ENCODE data around the gene RPS23.

The RPS23 gene

DNA sequence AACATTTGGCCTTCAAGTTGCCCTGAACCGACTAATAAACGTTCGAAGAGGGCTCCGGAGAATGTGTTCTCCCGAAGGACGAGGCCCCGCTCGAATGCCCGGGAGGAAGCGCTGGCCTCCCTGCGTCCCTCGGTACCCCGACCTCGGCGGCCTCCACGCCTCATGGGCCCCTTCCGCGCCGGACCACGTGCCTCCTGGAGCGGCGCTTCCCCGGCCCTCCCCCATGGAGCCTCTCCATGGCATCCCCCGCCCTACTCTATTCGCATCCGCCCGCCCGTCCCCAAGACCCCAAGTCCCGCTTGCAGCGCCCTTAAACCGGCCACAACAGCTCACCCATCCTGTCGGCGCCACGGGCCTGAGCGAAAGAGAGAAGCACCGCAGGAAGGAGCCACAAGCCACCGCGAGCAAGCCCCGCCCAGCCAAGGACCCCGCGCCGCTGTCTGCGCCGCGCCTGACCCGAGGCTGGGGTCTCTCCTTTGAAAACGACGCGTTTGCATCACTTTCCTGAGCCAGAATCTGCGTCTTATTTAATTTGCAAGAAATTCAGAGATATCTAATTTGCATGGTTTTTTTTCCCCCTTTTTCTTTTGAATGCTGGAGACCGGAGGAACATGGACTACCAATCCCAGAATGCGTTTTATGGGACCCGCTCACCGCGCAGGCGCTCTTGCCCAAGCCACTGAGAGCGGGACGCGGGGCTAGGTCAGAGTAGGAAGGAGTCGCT, at the start of gene RPS23:
Gene RPS23, minus strand, starts transcription at position 368 of the 724 bp plus-strand sequence. Its CDS starts 31 bp downstream, at position 337.
- DNase-seq (peak; percentile 86), ATAC-seq (replicated peaks) (peak; percentile 89 to 94)
- peak within 1 kb of the TSS; percentile 93 to 97 for H3K4me3 Mint-ChIP-seq
- peaks cover 38 to 55% of the 10 kb centered on the region in 2 donors for H3K36me3 Mint-ChIP-seq
- peaks cover 35 to 61% of the 10 kb centered on the region in 2 donors for H3K4me1 Mint-ChIP-seq
- H3K9me3 Mint-ChIP-seq = no peaks in the 10 kb centered on the region
- H3K27me3 Mint-ChIP-seq = no peaks in the 10 kb centered on the region
- H3K27ac Mint-ChIP-seq = peak within 1 kb of the TSS; percentile 99

DNA sequence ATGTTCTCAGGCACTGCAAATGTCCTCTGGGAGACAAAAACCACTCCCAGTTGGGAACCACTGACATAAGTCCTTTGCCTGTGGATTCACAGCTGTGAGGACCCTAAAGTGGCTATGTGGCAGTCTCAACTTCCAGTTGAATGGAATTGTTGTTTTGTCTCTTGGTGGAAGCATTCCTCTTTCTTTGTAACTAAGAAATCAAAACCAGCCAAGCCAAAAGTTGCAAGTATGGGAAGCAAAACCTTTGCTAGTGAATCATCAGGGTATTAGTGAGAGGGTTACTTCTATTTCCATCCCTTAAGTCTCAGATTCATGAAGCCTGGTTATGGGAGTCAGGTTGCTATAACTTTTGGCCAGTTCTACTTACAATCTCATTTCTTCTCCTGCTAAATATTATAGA, 49.8 kb upstream of the RPS23 start:
- no peak overlapping the region for H3K4me3 Mint-ChIP-seq
- H3K4me1 Mint-ChIP-seq = no peaks in the 10 kb centered on the region
- no peak for DNase-seq
- H3K36me3 Mint-ChIP-seq = peaks cover 0 to 6% of the 10 kb centered on the region in 2 donors
- ATAC-seq (replicated peaks) = no peak
- no peak overlapping the region for H3K27ac Mint-ChIP-seq
- H3K27me3 Mint-ChIP-seq = peaks cover 0 to 6% of the 10 kb centered on the region in 2 donors
- H3K9me3 Mint-ChIP-seq = peaks cover 0 to 4% of the 10 kb centered on the region in 2 donors

DNA sequence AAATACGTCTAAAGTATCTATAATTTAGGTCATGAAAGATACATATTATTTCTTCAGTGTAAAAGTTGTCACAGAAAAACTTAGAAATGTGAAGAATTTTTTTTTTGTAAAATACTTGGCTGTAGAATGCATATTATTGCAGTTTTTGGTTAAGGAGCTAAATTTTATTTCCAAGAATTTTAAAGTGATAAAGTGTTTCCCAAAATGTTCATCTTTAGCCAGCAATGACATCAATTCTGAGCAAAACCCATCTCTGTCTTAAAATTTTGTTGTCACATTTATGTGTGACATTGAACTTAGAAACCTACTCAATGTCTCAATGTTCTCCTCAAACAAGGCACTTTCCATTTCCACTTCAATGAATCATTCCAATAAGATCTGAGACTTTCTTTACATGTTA, 47.8 kb upstream of the RPS23 start:
- ATAC-seq (replicated peaks) = no peak
- no peak for DNase-seq
- Mint-ChIP-seq H3K4me3 (no peak overlapping the region), H3K36me3 (peaks cover 0 to 6% of the 10 kb centered on the region in 2 donors), H3K4me1 (no peaks in the 10 kb centered on the region), H3K27me3 (peaks cover 0 to 11% of the 10 kb centered on the region in 2 donors), H3K27ac (no peak overlapping the region), H3K9me3 (peaks cover 0 to 4% of the 10 kb centered on the region in 2 donors)

DNA sequence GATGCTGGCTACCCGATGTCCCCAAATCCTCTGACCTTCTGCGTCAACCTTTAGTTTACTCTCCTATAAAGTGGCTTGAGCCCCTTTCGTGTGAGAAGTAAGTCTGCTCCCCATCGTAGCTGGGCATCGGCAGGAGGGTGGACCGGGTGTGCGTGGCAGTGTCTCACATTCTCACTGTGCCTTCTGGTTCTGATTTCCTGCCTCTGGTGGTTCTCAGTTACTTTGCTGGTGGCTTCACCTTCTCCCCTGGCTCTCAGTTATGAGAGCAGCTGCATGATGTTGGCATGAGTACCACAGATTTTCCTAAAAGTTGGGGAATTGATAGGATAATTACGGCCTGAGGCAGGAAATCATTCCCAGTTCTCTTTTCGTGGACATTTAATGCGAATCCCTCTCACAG, 47.0 kb upstream of the RPS23 start:
- Mint-ChIP-seq H3K36me3 (peaks cover 0 to 6% of the 10 kb centered on the region in 2 donors), H3K27ac (no peak overlapping the region)

DNA sequence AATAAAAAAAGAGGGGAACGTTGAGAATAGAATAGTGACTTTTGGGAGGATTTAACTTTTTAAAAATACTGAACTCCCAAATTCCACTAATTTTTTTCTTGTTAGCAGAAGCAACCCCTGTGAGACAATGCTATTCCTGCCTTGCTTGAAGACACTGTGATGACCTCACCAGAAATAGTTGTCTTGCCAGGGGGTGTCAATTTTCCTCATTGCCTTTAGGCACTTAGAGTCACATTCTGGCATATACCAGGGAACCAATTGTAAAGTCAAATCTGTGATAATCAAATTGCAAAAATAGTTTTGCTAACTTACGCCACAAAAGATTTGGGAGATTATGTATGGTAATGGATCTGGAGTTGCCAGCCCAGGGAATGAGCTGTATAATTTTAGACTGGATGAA, 42.8 kb upstream of the RPS23 start:
- Mint-ChIP-seq H3K27me3 (peaks cover 0 to 11% of the 10 kb centered on the region in 2 donors), H3K36me3 (peaks cover 0 to 3% of the 10 kb centered on the region in 2 donors), H3K9me3 (no peaks in the 10 kb centered on the region), H3K4me3 (no peak overlapping the region), H3K4me1 (no peaks in the 10 kb centered on the region), H3K27ac (no peak overlapping the region)
- DNase-seq (no peak), ATAC-seq (replicated peaks) (no peak)

More for the DNA sequence above, 47.0 kb upstream of the RPS23 start:
- Mint-ChIP-seq H3K4me3 (no peak overlapping the region), H3K4me1 (no peaks in the 10 kb centered on the region), H3K9me3 (peaks cover 0 to 4% of the 10 kb centered on the region in 2 donors), H3K27me3 (peaks cover 0 to 11% of the 10 kb centered on the region in 2 donors)
- DNase-seq (no peak), ATAC-seq (replicated peaks) (no peak)

DNA sequence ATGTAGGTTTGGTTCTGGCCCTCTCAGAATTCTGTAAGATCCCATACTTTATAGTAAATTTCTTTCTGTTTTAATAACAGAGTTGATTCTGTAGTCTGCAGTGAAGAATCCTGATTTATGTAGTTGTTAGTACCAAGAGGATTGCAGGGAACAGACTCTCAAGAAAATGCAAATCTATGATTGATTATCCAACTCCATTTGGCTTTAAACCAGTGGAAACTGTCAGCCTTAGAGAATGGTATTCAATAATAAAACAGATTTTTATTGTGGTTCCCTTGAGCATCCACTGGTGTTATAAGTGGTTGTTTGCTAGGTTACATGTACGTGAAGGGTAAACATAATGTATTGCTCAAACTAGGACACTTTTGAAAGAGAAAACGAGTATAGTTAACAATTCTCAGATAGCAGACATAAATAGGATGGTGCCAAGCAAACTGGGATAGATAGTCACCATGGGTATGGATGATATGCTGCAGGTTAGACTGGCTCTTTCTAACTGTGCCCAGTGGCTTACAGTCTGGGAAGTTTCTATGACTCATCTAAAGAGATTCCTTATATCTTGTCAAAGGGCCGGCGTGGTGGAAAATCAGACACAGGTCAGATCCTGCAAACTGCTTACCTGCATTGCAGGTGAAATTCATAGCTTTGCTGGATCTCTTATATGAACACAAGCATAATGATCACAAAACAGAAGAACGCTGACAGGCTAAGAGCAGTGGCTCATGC, 41.7 kb upstream of the RPS23 start:
- DNase-seq = no peak
- peaks cover 5 to 10% of the 10 kb centered on the region in 2 donors for H3K36me3 Mint-ChIP-seq

DNA sequence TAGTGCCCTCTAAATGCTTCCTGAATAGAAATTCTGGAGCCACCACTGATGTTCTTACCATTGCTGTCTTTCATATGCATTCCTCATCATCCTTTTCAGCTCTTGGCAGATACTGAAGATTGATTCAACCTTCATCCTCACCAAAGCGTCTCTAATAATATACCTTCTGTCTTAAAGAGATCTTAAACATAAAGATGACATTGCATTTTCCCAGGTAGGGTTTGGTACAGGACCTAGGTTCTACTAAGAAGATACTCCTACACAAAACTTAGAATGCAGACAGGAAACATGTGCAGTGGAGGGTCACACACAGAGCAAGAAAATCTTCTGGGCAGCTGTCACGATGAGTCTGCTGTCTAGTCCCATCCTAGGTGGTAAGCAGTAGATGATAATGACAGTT, 41.0 kb upstream of the RPS23 start:
- Mint-ChIP-seq H3K4me1 (no peaks in the 10 kb centered on the region), H3K27ac (no peak overlapping the region), H3K27me3 (peaks cover 0 to 11% of the 10 kb centered on the region in 2 donors), H3K9me3 (no peaks in the 10 kb centered on the region), H3K4me3 (no peak overlapping the region), H3K36me3 (peaks cover 7 to 11% of the 10 kb centered on the region in 2 donors)
- ATAC-seq (replicated peaks) (no peak), DNase-seq (no peak)

More for the DNA sequence above, 41.7 kb upstream of the RPS23 start:
- Mint-ChIP-seq H3K4me3 (no peak overlapping the region), H3K9me3 (no peaks in the 10 kb centered on the region), H3K27me3 (peaks cover 0 to 11% of the 10 kb centered on the region in 2 donors), H3K27ac (no peak overlapping the region), H3K4me1 (no peaks in the 10 kb centered on the region)
- ATAC-seq (replicated peaks) = no peak

DNA sequence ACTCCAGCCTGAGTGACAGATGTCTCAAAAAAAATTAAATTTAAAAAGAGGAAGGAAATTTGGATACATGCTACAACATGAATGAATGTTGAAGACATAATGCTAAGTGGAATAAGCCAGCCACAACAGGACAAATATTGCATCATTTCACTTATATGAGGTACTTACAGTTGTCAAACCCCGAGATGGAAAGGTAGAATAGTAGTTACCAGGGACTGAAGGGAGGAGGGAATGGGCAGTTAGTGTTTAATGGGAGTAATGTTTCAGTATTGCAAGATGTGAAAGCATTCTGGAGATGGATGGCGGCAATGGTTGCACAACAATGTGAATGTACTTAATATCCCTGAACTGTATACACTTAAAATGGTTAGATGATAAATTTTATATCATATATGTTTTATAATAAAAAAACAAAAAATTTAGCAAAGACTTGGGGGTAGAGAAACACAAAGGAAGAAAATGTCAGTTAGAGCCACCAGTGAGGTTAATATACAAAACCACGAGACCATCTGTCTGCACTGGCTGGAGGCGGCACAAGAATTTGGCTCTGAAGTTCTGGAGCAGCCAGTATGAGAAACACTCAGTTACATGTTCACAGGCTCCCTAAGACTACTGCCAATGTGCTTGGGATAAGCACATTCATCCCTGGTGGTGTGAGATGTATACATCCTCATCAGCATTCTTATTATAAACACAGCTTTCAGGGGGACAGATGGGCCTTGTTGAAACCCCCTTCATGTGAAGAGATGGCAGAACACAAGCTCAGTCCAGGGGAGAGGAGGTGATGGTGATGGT, 37.0 kb upstream of the RPS23 start:
- DNase-seq (no peak), ATAC-seq (replicated peaks) (no peak)
- H3K27ac Mint-ChIP-seq = no peak overlapping the region
- no peaks in the 10 kb centered on the region for H3K4me1 Mint-ChIP-seq
- H3K4me3 Mint-ChIP-seq = no peak overlapping the region
- no peaks in the 10 kb centered on the region for H3K27me3 Mint-ChIP-seq
- H3K9me3 Mint-ChIP-seq = peaks cover 0 to 3% of the 10 kb centered on the region in 2 donors
- peaks cover 24 to 39% of the 10 kb centered on the region in 2 donors for H3K36me3 Mint-ChIP-seq

DNA sequence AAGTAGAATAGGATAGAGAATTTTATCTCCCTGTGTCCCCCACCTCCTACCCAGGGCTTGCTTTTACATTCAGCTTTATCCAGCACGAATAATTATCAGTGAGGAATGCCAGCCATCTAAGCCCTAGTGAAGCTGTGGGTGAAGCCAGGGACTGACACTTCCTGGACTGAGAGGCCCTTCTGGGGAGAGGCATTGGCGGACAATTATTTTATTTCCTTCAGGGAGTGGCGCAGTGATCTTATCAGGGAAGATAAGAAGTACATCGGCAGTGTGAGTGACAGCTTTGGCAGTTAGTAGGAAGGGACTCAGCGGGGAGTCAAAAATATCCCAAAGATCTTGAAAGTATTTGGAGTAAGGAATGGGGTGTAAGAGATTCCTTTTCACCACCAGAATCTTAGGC, 34.9 kb upstream of the RPS23 start:
- ATAC-seq (replicated peaks) (no peak), DNase-seq (no peak)
- peaks cover 3 to 5% of the 10 kb centered on the region in 2 donors for H3K9me3 Mint-ChIP-seq
- no peaks in the 10 kb centered on the region for H3K27me3 Mint-ChIP-seq
- H3K27ac Mint-ChIP-seq = no peak overlapping the region
- no peaks in the 10 kb centered on the region for H3K4me1 Mint-ChIP-seq
- H3K4me3 Mint-ChIP-seq = no peak overlapping the region
- H3K36me3 Mint-ChIP-seq = peaks cover 40 to 56% of the 10 kb centered on the region in 2 donors

DNA sequence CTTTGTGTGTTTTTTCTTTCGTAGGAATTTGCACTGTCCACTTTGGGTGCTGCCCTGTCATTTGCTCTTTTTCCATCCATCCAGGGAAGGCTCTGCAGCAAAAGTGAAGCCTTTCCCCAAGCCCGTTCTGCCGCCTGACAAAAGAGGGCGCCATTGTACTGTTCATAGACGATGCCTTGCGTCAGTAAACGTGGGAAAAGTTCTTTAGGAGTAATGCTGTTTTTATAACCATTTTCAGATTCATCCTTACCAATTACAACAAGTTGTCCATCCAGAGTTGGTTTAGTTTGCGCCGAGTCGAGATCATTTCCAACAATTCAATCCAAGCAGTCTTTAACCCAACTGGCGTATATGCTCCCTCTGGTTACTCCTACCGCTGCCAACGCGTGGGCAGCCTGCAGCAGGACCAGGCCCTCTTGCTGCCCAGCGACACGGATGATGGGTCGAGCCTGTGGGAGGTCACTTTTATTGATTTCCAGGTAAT, 34.3 kb upstream of the RPS23 start:
- DNase-seq = no peak
- Mint-ChIP-seq H3K4me1 (no peaks in the 10 kb centered on the region), H3K9me3 (peaks cover 5% of the 10 kb centered on the region in 2 donors), H3K4me3 (no peak overlapping the region), H3K27ac (peak overlapping the region; percentile 56), H3K36me3 (peaks cover 46 to 58% of the 10 kb centered on the region in 2 donors), H3K27me3 (no peaks in the 10 kb centered on the region)
- no peak for ATAC-seq (replicated peaks)

DNA sequence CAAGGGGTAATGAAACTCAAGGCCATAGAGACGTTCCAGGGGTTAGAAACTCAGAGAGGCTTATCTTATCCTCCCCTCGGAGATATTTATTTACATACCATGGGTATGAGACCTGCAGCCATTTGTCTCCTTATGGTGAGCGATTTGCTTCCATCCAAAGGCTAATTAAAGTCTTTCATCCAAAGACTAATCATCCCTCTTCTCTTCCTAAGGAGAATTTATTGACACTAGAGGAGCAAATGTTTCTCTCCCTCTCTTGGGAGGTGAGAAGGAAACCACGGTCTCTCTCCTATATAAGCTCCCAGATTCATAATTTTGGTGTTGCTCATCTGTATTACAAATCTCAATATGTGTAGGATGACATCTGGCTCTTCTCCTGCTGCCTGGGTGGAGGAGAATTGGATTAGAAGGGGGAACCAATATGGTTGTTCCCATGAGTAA, 31.0 kb upstream of the RPS23 start:
- Mint-ChIP-seq H3K4me3 (no peak overlapping the region), H3K27me3 (no peaks in the 10 kb centered on the region), H3K36me3 (peaks cover 53 to 68% of the 10 kb centered on the region in 2 donors), H3K9me3 (peaks cover 4 to 5% of the 10 kb centered on the region in 2 donors), H3K4me1 (no peaks in the 10 kb centered on the region), H3K27ac (no peak overlapping the region)
- ATAC-seq (replicated peaks) (no peak), DNase-seq (no peak)

DNA sequence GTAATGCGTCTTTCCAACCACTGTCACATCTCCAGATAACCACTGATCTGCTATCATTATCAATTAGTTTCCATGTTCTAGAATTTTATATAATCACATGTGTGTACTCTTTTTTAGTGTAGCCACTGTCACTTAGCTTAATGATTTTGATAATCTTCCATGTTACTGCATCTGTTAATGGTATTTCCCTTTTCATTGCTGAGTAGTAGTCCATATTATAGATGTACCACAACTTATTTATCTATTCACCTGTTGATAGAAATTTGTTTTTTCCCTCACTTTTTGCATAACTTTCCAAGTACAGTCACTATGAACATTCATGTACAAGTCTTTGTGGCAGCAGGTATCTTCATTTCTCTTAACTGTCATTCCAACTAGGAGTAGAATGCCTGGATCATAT, 30.3 kb upstream of the RPS23 start:
- Mint-ChIP-seq H3K9me3 (peaks cover 2 to 5% of the 10 kb centered on the region in 2 donors), H3K27me3 (no peaks in the 10 kb centered on the region), H3K4me1 (no peaks in the 10 kb centered on the region), H3K36me3 (peaks cover 48 to 62% of the 10 kb centered on the region in 2 donors), H3K4me3 (no peak overlapping the region), H3K27ac (no peak overlapping the region)
- ATAC-seq (replicated peaks) (no peak), DNase-seq (no peak)

DNA sequence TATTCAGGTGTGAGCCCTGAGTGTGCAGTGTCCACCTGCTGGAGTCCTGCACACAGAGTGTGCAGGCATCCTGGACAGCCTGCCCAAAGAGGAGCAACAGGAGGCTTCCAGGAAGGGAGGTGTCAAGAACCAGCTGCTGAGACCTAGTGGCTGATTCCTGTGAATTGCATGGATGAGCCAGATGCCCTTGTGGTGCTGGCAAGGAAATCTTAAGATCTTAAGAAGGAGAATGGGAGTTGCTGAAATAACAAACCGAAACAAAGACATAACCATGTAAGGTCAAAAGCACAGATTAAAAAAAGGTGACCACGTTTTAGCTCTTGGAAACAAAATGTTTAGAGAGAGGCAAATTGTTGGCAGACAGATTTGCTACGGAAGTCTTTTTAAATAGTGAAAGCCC, 29.3 kb upstream of the RPS23 start:
- ATAC-seq (replicated peaks) = no peak
- Mint-ChIP-seq H3K27me3 (no peaks in the 10 kb centered on the region), H3K4me1 (no peaks in the 10 kb centered on the region), H3K36me3 (peaks cover 45 to 55% of the 10 kb centered on the region in 2 donors), H3K9me3 (peaks cover 2 to 5% of the 10 kb centered on the region in 2 donors), H3K27ac (no peak overlapping the region), H3K4me3 (no peak overlapping the region)
- no peak for DNase-seq

DNA sequence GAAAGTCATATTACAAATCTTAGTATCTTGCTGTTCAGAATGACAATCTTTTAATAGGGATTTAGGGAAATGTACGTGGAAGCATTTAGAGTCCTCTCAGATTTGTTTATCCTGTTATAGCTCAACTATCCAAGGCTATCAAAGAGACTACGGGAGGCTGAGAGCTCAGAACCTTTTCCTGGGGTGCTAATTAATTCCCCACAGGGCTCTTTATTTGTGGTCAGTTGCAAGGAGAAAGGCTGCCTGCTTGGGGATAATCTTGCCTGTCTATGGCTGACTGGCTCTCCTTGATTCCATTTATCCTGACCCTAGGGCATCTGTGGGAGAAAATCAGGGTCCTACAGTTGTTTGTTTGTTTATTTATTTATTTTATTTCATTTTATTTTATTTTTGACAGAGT, 28.0 kb upstream of the RPS23 start:
- ATAC-seq (replicated peaks) (no peak), DNase-seq (no peak)
- Mint-ChIP-seq H3K9me3 (peaks cover 2 to 5% of the 10 kb centered on the region in 2 donors), H3K4me1 (no peaks in the 10 kb centered on the region), H3K27ac (no peak overlapping the region), H3K36me3 (peaks cover 38 to 44% of the 10 kb centered on the region in 2 donors), H3K4me3 (no peak overlapping the region), H3K27me3 (no peaks in the 10 kb centered on the region)
